Measurements from ENCODE around the gene RABGEF1.

DNA sequence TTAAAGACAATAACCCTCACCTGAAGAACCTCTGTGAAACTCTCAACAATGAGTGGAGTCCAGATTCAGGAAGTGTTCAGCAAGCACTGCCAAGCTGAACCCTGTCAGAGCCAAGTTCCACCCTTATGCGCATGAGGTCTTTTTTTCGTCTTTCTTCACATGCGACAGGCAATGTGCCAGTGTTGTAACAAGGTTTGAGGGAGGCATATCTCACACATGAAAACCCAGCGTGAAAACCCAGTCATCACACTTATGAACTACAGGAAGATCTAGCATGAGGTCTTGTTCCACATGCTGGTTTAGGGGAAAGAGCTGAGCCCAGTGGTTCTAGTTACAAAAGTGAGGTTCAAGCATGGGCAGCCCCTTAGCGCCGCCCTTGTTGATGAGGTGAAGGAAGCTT is 49.7 kb downstream of the RABGEF1 start:
- no peak for TF ChIP-seq YY1 (IDR thresholded peaks at IDR 0.05; ENCODE audit: insufficient read depth, insufficient read length)
- no peak for TF ChIP-seq SUZ12 (IDR thresholded peaks at IDR 0.05; ENCODE audit: extremely low read depth, insufficient read depth, insufficient read length)
- TF ChIP-seq ZNF274 (IDR thresholded peaks at IDR 0.05; ENCODE audit: low read depth, low read length) = no peak
